Gastroesophageal sphincter (tissue), 3 donors: ENCODE data around the gene RAI1.

Source experiments
- CTCF ChIP-seq, 4 experiments: fragments of 200-600 bp in 2 of 4; fragments of 450-650 bp in 2 of 4; sonication (generic) in 1 of 4; IDR thresholded peaks; one replicate each; pipeline ENCODE4 v1.5.1; 2017 to 2019; ENCODE audit warnings: antibody characterized with exemption in 4 of 4, mild to moderate bottlenecking in 2 of 4, moderate library complexity in 2 of 4
- EP300 ChIP-seq: sonication (generic); formaldehyde crosslinking; IDR thresholded peaks from one replicate; pipeline ENCODE4 v1.6.1; 2017; ENCODE audit warnings: antibody characterized with exemption, mild to moderate bottlenecking

GRCh38 chr17:17743391-17744112 is 62.3 kb downstream of the RAI1 start:
- TF ChIP-seq CTCF (IDR thresholded peaks at IDR 0.05) (no peak), EP300 (no peak)
